Measurements from ENCODE around the gene KIAA1614.

The KIAA1614 gene

GRCh38 chr1:180923021-180923841, 10.5 kb downstream of the KIAA1614 start:
- no peak overlapping the region; the same call in 1 of the 2 replicates for H2AFZ ChIP-seq (ENCODE audit: low read depth, low read length)
- peak overlapping the region; percentile 45 for H3K4me3 ChIP-seq (ENCODE audit: low read length)
- H4K20me1 ChIP-seq (ENCODE audit: insufficient read depth, low read length): no peaks in the 10 kb centered on the region
- TF ChIP-seq EZH2phosphoT487 (IDR thresholded peaks at IDR 0.05; ENCODE audit: low read depth): no peak
- TF ChIP-seq, protein P1, sequence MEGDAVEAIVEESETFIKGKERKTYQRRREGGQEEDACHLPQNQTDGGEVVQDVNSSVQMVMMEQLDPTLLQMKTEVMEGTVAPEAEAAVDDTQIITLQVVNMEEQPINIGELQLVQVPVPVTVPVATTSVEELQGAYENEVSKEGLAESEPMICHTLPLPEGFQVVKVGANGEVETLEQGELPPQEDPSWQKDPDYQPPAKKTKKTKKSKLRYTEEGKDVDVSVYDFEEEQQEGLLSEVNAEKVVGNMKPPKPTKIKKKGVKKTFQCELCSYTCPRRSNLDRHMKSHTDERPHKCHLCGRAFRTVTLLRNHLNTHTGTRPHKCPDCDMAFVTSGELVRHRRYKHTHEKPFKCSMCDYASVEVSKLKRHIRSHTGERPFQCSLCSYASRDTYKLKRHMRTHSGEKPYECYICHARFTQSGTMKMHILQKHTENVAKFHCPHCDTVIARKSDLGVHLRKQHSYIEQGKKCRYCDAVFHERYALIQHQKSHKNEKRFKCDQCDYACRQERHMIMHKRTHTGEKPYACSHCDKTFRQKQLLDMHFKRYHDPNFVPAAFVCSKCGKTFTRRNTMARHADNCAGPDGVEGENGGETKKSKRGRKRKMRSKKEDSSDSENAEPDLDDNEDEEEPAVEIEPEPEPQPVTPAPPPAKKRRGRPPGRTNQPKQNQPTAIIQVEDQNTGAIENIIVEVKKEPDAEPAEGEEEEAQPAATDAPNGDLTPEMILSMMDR (IDR thresholded peaks at IDR 0.05; ENCODE audit: low read depth, low read length): no peak
- peak overlapping the region; percentile 81 for H3K4me2 ChIP-seq (ENCODE audit: low read length)
- no peaks in the 10 kb centered on the region for H3K36me3 ChIP-seq (replicated peaks; ENCODE audit: low read depth, low read length)
- H3K79me2 ChIP-seq (ENCODE audit: low read length): no peaks in the 10 kb centered on the region
- H3K9ac ChIP-seq (ENCODE audit: low read length): peak overlapping the region; percentile 74; the same call in 1 of the 2 replicates
- H3K9me3 ChIP-seq (ENCODE audit: insufficient read depth, low read length): no peaks in the 10 kb centered on the region
- no peaks in the 10 kb centered on the region for H3K27me3 ChIP-seq (ENCODE audit: low read depth, low read length)
- H3K27ac ChIP-seq (ENCODE audit: low read length): peak overlapping the region; percentile 75; the same call in 1 of the 2 replicates
- H3K4me1 ChIP-seq (ENCODE audit: low read length): peaks cover 84% of the 10 kb centered on the region

DNA sequence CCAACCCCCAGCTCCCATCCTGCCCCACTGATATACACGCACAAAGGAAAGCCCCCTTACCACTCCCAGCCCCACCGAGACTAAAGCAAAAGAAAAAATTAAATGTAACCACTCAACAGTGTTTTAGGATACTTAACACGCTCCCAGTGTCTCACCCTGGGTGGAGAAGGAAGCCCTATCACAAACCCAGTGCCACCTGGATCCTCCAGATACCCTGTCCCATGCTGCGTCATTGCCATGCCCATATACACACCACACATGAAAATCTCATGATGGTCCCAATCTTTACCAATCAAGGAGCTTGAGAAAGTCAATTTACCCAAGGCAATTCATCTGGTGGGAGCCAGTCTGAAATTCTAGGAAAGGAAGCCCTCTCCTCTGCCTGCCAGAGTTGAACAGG, 11.2 kb downstream of the KIAA1614 start:
- TF ChIP-seq EZH2phosphoT487 (IDR thresholded peaks at IDR 0.05; ENCODE audit: low read depth): no peak
- Histone ChIP-seq H4K20me1 (ENCODE audit: insufficient read depth, low read length) (no peaks in the 10 kb centered on the region), H3K4me2 (ENCODE audit: low read length) (0 out of 2 replicates have a peak overlapping the region, but pooled peaks have one; percentile 81), H3K4me3 (ENCODE audit: low read length) (no peak overlapping the region), H3K9ac (ENCODE audit: low read length) (no peak overlapping the region), H3K4me1 (ENCODE audit: low read length) (peaks cover 77% of the 10 kb centered on the region), H3K79me2 (ENCODE audit: low read length) (no peaks in the 10 kb centered on the region), H3K27ac (ENCODE audit: low read length) (no peak overlapping the region), H3K9me3 (ENCODE audit: insufficient read depth, low read length) (no peaks in the 10 kb centered on the region), H2AFZ (ENCODE audit: low read depth, low read length) (no peak overlapping the region), H3K27me3 (ENCODE audit: low read depth, low read length) (no peaks in the 10 kb centered on the region), H3K36me3 (replicated peaks; ENCODE audit: low read depth, low read length) (no peaks in the 10 kb centered on the region)

GRCh38 chr1:180924939-180925338, 12.2 kb downstream of the KIAA1614 start:
- H3K27ac ChIP-seq (ENCODE audit: low read length): no peak overlapping the region
- H3K9me3 ChIP-seq (ENCODE audit: insufficient read depth, low read length): no peaks in the 10 kb centered on the region
- no peak overlapping the region for H3K9ac ChIP-seq (ENCODE audit: low read length)
- H2AFZ ChIP-seq (ENCODE audit: low read depth, low read length): no peak overlapping the region
- no peak for TF ChIP-seq EZH2phosphoT487 (IDR thresholded peaks at IDR 0.05; ENCODE audit: low read depth)
- TF ChIP-seq, protein P1 (IDR thresholded peaks at IDR 0.05; ENCODE audit: low read depth, low read length): no peak
- H3K79me2 ChIP-seq (ENCODE audit: low read length): no peaks in the 10 kb centered on the region
- no peaks in the 10 kb centered on the region for H3K27me3 ChIP-seq (ENCODE audit: low read depth, low read length)
- H3K4me2 ChIP-seq (ENCODE audit: low read length): peak overlapping the region; percentile 51
- H3K36me3 ChIP-seq (replicated peaks; ENCODE audit: low read depth, low read length): no peaks in the 10 kb centered on the region
- no peak overlapping the region for H3K4me3 ChIP-seq (ENCODE audit: low read length)
- H4K20me1 ChIP-seq (ENCODE audit: insufficient read depth, low read length): no peaks in the 10 kb centered on the region
- H3K4me1 ChIP-seq (ENCODE audit: low read length): peaks cover 67% of the 10 kb centered on the region

- Histone ChIP-seq H3K4me1 (ENCODE audit: low read length) (peaks cover 61% of the 10 kb centered on the region), H3K4me2 (ENCODE audit: low read length) (peak overlapping the region; percentile 51)
These were observed 12.9 kb downstream of the KIAA1614 start for GRCh38 chr1:180925471-180926051.

More at GRCh38 chr1:180925471-180926051, 12.9 kb downstream of the KIAA1614 start:
- no peak overlapping the region for H3K27ac ChIP-seq (ENCODE audit: low read length)
- TF ChIP-seq, protein P1 (IDR thresholded peaks at IDR 0.05; ENCODE audit: low read depth, low read length): no peak
- TF ChIP-seq EZH2phosphoT487 (IDR thresholded peaks at IDR 0.05; ENCODE audit: low read depth): no peak
- H2AFZ ChIP-seq (ENCODE audit: low read depth, low read length): no peak overlapping the region
- no peaks in the 10 kb centered on the region for H4K20me1 ChIP-seq (ENCODE audit: insufficient read depth, low read length)
- no peaks in the 10 kb centered on the region for H3K27me3 ChIP-seq (ENCODE audit: low read depth, low read length)
- no peaks in the 10 kb centered on the region for H3K79me2 ChIP-seq (ENCODE audit: low read length)
- H3K9ac ChIP-seq (ENCODE audit: low read length): no peak overlapping the region
- H3K9me3 ChIP-seq (ENCODE audit: insufficient read depth, low read length): no peaks in the 10 kb centered on the region
- no peak overlapping the region for H3K4me3 ChIP-seq (ENCODE audit: low read length)
- no peaks in the 10 kb centered on the region for H3K36me3 ChIP-seq (replicated peaks; ENCODE audit: low read depth, low read length)
